ENCODE measurements around the gene MAP2K6.

DNA sequence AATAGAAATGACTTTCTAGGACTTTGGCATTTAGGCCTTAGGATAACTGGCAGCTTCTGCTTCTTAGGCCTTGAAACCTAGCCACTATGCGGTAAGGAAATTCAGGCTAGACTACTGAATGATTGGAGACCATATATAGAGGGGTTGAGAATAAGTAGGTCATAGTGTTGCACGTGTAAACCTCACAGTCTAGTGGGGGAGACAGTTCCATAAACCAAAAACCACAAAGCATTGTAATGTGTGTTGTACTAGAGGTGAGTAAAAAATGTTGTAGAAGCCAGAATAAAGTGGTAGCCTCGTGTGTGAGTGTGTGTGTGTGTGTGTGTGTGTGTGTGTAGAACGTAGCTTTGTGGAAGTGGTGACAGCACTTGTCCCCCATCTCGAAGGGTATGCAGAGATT is 188.5 kb downstream of the MAP2K6 start:
- TF ChIP-seq, protein P1, sequence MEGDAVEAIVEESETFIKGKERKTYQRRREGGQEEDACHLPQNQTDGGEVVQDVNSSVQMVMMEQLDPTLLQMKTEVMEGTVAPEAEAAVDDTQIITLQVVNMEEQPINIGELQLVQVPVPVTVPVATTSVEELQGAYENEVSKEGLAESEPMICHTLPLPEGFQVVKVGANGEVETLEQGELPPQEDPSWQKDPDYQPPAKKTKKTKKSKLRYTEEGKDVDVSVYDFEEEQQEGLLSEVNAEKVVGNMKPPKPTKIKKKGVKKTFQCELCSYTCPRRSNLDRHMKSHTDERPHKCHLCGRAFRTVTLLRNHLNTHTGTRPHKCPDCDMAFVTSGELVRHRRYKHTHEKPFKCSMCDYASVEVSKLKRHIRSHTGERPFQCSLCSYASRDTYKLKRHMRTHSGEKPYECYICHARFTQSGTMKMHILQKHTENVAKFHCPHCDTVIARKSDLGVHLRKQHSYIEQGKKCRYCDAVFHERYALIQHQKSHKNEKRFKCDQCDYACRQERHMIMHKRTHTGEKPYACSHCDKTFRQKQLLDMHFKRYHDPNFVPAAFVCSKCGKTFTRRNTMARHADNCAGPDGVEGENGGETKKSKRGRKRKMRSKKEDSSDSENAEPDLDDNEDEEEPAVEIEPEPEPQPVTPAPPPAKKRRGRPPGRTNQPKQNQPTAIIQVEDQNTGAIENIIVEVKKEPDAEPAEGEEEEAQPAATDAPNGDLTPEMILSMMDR (IDR thresholded peaks at IDR 0.05) = no peak
- TF ChIP-seq EZH2 (IDR thresholded peaks at IDR 0.05) = no peak
- TF ChIP-seq EZH2phosphoT487 (IDR thresholded peaks at IDR 0.05) = no peak
